Stomach (tissue), 9 donors: ENCODE measurements around the gene DRD3. TPM values are rescaled to one million over a fixed set of nuclear protein-coding genes. Genes with fewer than 3 reads are reported as not detected.
A peak's percentile ranks its signal among the peaks of the same experiment; 100 is the strongest.

Experiments used
- DNase-seq, 2 donors: peaks; one replicate each; pipeline versions ENCODE4 v3.0.0 to v3.0.0-alpha.2; 2013 to 2019
- H3K27ac ChIP-seq, 5 donors: fragments of 200-600 bp in 4 of 5; sonication (generic) in 4 of 5; one replicate each; pipeline ENCODE4 v1.5.1; 2013 to 2019; ENCODE audit warnings: mild to moderate bottlenecking in 1 of 5, moderate library complexity in 1 of 5
- H3K27me3 ChIP-seq, 3 donors: fragments of 200-600 bp; sonication (generic); one replicate each; pipeline ENCODE4 v1.5.1; 2017 to 2019; ENCODE audit warnings: mixed run types in 1 of 3
- H3K36me3 ChIP-seq, 4 donors: fragments of 200-600 bp; sonication (generic); 1 replicate in 3 of 4; 2 replicates in 1 of 4; pipeline ENCODE4 v1.5.1; 2016 to 2019
- H3K4me1 ChIP-seq, 4 donors: fragments of 200-600 bp; sonication (generic); one replicate each; pipeline ENCODE4 v1.5.1; 2016 to 2019
- H3K4me3 ChIP-seq, 4 donors: fragments of 200-600 bp; sonication (generic) in 3 of 4; one replicate each; pipeline ENCODE4 v1.5.1; 2016 to 2019; ENCODE audit warnings: mild to moderate bottlenecking in 1 of 4
- H3K9me3 ChIP-seq, 4 donors: fragments of 200-600 bp; sonication (generic); one replicate each; pipeline ENCODE4 v1.5.1; 2016 to 2019
- CTCF ChIP-seq, 7 experiments: fragments of 450-650 bp in 4 of 7; fragments of 200-600 bp in 3 of 7; sonication (generic) in 3 of 7; IDR thresholded peaks; one replicate each; pipeline ENCODE4 v1.5.1; 2016 to 2019; ENCODE audit warnings: antibody characterized with exemption in 7 of 7, control low read depth in 2 of 7, mild to moderate bottlenecking in 1 of 7
- EP300 ChIP-seq: sonication (generic); formaldehyde crosslinking; IDR thresholded peaks from one replicate; pipeline ENCODE4 v1.6.1; 2017; ENCODE audit warnings: antibody characterized with exemption
- POLR2A ChIP-seq, 4 donors: fragments of 450-650 bp; IDR thresholded peaks; one replicate each; pipeline ENCODE4 v1.6.1; 2016; ENCODE audit warnings: antibody characterized with exemption in 4 of 4, control low read depth in 2 of 4, mild to moderate bottlenecking in 1 of 4, moderate library complexity in 1 of 4
- POLR2AphosphoS5 ChIP-seq, 3 donors: sonication (generic); formaldehyde crosslinking; IDR thresholded peaks; one replicate each; pipeline ENCODE4 v1.6.1; 2016; ENCODE audit warnings: antibody characterized with exemption in 3 of 3
- WGBS, 5 donors: extraction: QIAGEN DNeasy Blood & Tissue Kit in 3 of 5; methylation state at CpG; one replicate each; pipeline versions ENCODE4 v1.1.5 to v1.1.7; 2013 to 2018; 5-methylcytosine and 5-hydroxymethylcytosine counted together
- intact Hi-C: fragments of 100-400 bp; cut with DNase I; formaldehyde crosslinking; loops from one replicate; pipeline ENCODE4 v1.15.1; 2023; ENCODE audit warnings: low total_unique reads
- polyA plus RNA-seq, 3 donors: library from polyadenylated mRNA; stranded (reverse); fragments of 200-250 nt; gene quantifications; one replicate each; pipeline ENCODE4 v1.2.3, GENCODE V29; 2013
- total RNA-seq, 5 donors: library from RNA; depleted of rRNA; stranded (reverse); fragments of >200 nt; gene quantifications; one replicate each; pipeline versions ENCODE4 v1.1.0 to v1.2.3, GENCODE V29; 2014 to 2016
- donor health status: healthy with polysubstance abuse.
- donor health status: Bipolar disorder and iron deficiency.
- donor health status: healthy.

Gene DRD3
- total and polyA plus RNA-seq, 8 donors, result not detected

GRCh38 chr3:114144909-114145688 lies 33.8 kb downstream of the DRD3 start:
- intact Hi-C loops, result no loop called here
- no peaks in the 10 kb centered on the region for H3K36me3 ChIP-seq
- H3K4me3 ChIP-seq, result no peak overlapping the region
- H3K27ac ChIP-seq, result peak overlapping the region in 1 of 5 donors; percentile 43
- no peaks in the 10 kb centered on the region for H3K27me3 ChIP-seq
- H3K4me1 ChIP-seq, result peaks cover 5 to 21% (median 13%) of the 10 kb centered on the region in 4 donors
- WGBS, 5 donors, result 28 to 50% (median 38%) methylated on average over 7 of the region's 7 CpGs
- TF ChIP-seq CTCF (IDR thresholded peaks at IDR 0.05) (no peak), POLR2AphosphoS5 (IDR thresholded peaks at IDR 0.05) (peak in 1 of 3 donors; percentile 23)
- peak; percentile 12 to 28 for DNase-seq
- H3K9me3 ChIP-seq, result no peaks in the 10 kb centered on the region

- intact Hi-C loops, result no loop called here
- Histone ChIP-seq H3K27ac (no peak overlapping the region), H3K27me3 (no peaks in the 10 kb centered on the region), H3K9me3 (no peaks in the 10 kb centered on the region), H3K4me1 (peaks cover 5 to 21% (median 13%) of the 10 kb centered on the region in 4 donors), H3K4me3 (no peak overlapping the region), H3K36me3 (no peaks in the 10 kb centered on the region)
- DNase-seq, result no peak
- no peak for TF ChIP-seq EP300
- TF ChIP-seq CTCF (IDR thresholded peaks at IDR 0.05), result no peak
- TF ChIP-seq POLR2AphosphoS5 (IDR thresholded peaks at IDR 0.05), result no peak
- no peak for TF ChIP-seq POLR2A (IDR thresholded peaks at IDR 0.05)
- 23 to 58% (median 46%) methylated on average over 1 of the region's 1 CpG for WGBS, 5 donors
Observed at GRCh38 chr3:114143817-114144216, 35.0 kb downstream of the DRD3 start.

- TF ChIP-seq EP300 (no peak), CTCF (IDR thresholded peaks at IDR 0.05) (no peak), POLR2AphosphoS5 (IDR thresholded peaks at IDR 0.05) (no peak), POLR2A (IDR thresholded peaks at IDR 0.05) (no peak)
- 83 to 94% (median 92%) methylated on average over 3 of the region's 3 CpGs for whole genome bisulfite sequencing, 5 donors
- H3K27ac ChIP-seq, result no peak overlapping the region
- no peaks in the 10 kb centered on the region for H3K27me3 ChIP-seq
- H3K4me1 ChIP-seq, result peaks cover 2 to 15% (median 8%) of the 10 kb centered on the region in 4 donors
- no peak for DNase-seq
- no peak overlapping the region for H3K4me3 ChIP-seq
- H3K9me3 ChIP-seq, result no peaks in the 10 kb centered on the region
- no peaks in the 10 kb centered on the region for H3K36me3 ChIP-seq
- intact Hi-C loops, result no loop called here
Observed at GRCh38 chr3:114139836-114140235, 39.0 kb downstream of the DRD3 start.

- intact Hi-C loops, result no loop called here
- H3K27me3 ChIP-seq, result no peaks in the 10 kb centered on the region
- no peaks in the 10 kb centered on the region for H3K9me3 ChIP-seq
- TF ChIP-seq EP300 (no peak), CTCF (IDR thresholded peaks at IDR 0.05) (no peak), POLR2AphosphoS5 (IDR thresholded peaks at IDR 0.05) (no peak), POLR2A (IDR thresholded peaks at IDR 0.05) (no peak)
- 83 to 98% (median 90%) methylated on average over 3 of the region's 3 CpGs for WGBS, 5 donors
- H3K4me1 ChIP-seq, result no peaks in the 10 kb centered on the region
- H3K4me3 ChIP-seq, result no peak overlapping the region
- DNase-seq, result no peak
- no peaks in the 10 kb centered on the region for H3K36me3 ChIP-seq
- H3K27ac ChIP-seq, result no peak overlapping the region
Observed at GRCh38 chr3:114133947-114134346, 44.9 kb downstream of the DRD3 start.
